ENCODE data around the gene ZBTB8B. TPM values are rescaled to one million over a fixed set of nuclear protein-coding genes. Genes with fewer than 3 reads are reported as not detected.

The ZBTB8B gene
- total RNA-seq (2014; rRNA removed; shearing (Covaris generic)) (0.03 TPM in 1 of 2 replicates, not detected in the other), total RNA-seq (2022) (not detected in 2 replicates), Bru-seq, nascent RNA (not detected), BruChase-seq, experiment 1, labeled RNA remaining after a 6-hour chase (not detected), BruChase-seq, experiment 2, labeled RNA remaining after a 2-hour chase (not detected)
- long read RNA-seq, result 0 reads

GRCh38 chr1:32464716-32465577 is at the start of gene ZBTB8B:
TSS of gene ZBTB8B (plus strand) at chr1:32465072. CDS start at chr1:32470625, 5,553 bp downstream.
- ChIA-PET POLR2A (interaction anchor here (0.6 kb wide), 1 partner anchor 331 kb away, joined by 3 read pairs; no protein-coding TSS in a partner anchor), CTCF (ENCODE audit: unreplicated experiment) (no interaction called here)
- TF ChIP-seq, protein P1, sequence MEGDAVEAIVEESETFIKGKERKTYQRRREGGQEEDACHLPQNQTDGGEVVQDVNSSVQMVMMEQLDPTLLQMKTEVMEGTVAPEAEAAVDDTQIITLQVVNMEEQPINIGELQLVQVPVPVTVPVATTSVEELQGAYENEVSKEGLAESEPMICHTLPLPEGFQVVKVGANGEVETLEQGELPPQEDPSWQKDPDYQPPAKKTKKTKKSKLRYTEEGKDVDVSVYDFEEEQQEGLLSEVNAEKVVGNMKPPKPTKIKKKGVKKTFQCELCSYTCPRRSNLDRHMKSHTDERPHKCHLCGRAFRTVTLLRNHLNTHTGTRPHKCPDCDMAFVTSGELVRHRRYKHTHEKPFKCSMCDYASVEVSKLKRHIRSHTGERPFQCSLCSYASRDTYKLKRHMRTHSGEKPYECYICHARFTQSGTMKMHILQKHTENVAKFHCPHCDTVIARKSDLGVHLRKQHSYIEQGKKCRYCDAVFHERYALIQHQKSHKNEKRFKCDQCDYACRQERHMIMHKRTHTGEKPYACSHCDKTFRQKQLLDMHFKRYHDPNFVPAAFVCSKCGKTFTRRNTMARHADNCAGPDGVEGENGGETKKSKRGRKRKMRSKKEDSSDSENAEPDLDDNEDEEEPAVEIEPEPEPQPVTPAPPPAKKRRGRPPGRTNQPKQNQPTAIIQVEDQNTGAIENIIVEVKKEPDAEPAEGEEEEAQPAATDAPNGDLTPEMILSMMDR (conservative IDR thresholded peaks at IDR 0.05; ENCODE audit: low read length), result no peak
- TF ChIP-seq EZH2phosphoT487 (IDR thresholded peaks at IDR 0.05; ENCODE audit: borderline replicate concordance, low read depth, low read length), result no peak
- Histone ChIP-seq H2AFZ (ENCODE audit: low read length) (no peak within 1 kb of the TSS), H4K20me1 (ENCODE audit: insufficient read depth, low read length) (no peaks in the 10 kb centered on the region), H3K4me2 (ENCODE audit: low read length) (no peak within 1 kb of the TSS), H3K4me3 (ENCODE audit: low read depth, low read length, poor library complexity, severe bottlenecking) (no peak within 1 kb of the TSS), H3K79me2 (ENCODE audit: insufficient read depth, low read depth, low read length) (no peaks in the 10 kb centered on the region), H3K9me2 (ENCODE audit: insufficient read depth, low read length) (no peaks in the 10 kb centered on the region), H3K27ac (ENCODE audit: low read depth, low read length, poor library complexity, severe bottlenecking) (no peak within 1 kb of the TSS), H3K36me3 (ENCODE audit: insufficient read depth, low read length) (no peaks in the 10 kb centered on the region), H3K4me1 (ENCODE audit: insufficient read depth, low read length, poor library complexity, severe bottlenecking) (no peaks in the 10 kb centered on the region), H3K9me3 (ENCODE audit: low read length) (no peaks in the 10 kb centered on the region)
- intact Hi-C loops (cut with micrococcal nuclease; ENCODE audit: unreplicated experiment), result no loop called here
- no peak for DNase-seq (ENCODE audit: low spot score)
- BruUV-seq (replicated peaks), result no TSS peak

GRCh38 chr1:32421775-32422174 is 43.1 kb upstream of the ZBTB8B start:
- H4K20me1 ChIP-seq (ENCODE audit: insufficient read depth, low read length), result no peaks in the 10 kb centered on the region
- intact Hi-C loops (cut with micrococcal nuclease; ENCODE audit: unreplicated experiment), result no loop called here
- BruUV-seq (replicated peaks), result no TSS peak
- no peak overlapping the region for H3K4me3 ChIP-seq (ENCODE audit: low read depth, low read length, poor library complexity, severe bottlenecking)
- H3K36me3 ChIP-seq (ENCODE audit: insufficient read depth, low read length), result no peaks in the 10 kb centered on the region
- no peaks in the 10 kb centered on the region for H3K9me3 ChIP-seq (ENCODE audit: low read length)
- POLR2A ChIA-PET, result no interaction called here
- no peak overlapping the region for H3K27ac ChIP-seq (ENCODE audit: low read depth, low read length, poor library complexity, severe bottlenecking)
- TF ChIP-seq, protein P1 (conservative IDR thresholded peaks at IDR 0.05; ENCODE audit: low read length), result no peak
- no peak for TF ChIP-seq EZH2phosphoT487 (IDR thresholded peaks at IDR 0.05; ENCODE audit: borderline replicate concordance, low read depth, low read length)
- no peak overlapping the region for H3K4me2 ChIP-seq (ENCODE audit: low read length)
- DNase-seq (ENCODE audit: low spot score), result no peak
- H3K79me2 ChIP-seq (ENCODE audit: insufficient read depth, low read depth, low read length), result no peaks in the 10 kb centered on the region
- CTCF ChIA-PET (ENCODE audit: unreplicated experiment), result no interaction called here
- no peak overlapping the region for H2AFZ ChIP-seq (ENCODE audit: low read length)
- H3K9me2 ChIP-seq (ENCODE audit: insufficient read depth, low read length), result no peaks in the 10 kb centered on the region
- no peaks in the 10 kb centered on the region for H3K4me1 ChIP-seq (ENCODE audit: insufficient read depth, low read length, poor library complexity, severe bottlenecking)

All from OCI-LY7 (cell line).